Astrocyte of the hippocampus (primary cell): ENCODE measurements around the gene STMN3.

Source experiments
- DNase-seq: peaks from one replicate; pipeline ENCODE4 v3.0.0; 2011; ENCODE audit warnings: low read depth, low spot score

STMN3 gene

DNA sequence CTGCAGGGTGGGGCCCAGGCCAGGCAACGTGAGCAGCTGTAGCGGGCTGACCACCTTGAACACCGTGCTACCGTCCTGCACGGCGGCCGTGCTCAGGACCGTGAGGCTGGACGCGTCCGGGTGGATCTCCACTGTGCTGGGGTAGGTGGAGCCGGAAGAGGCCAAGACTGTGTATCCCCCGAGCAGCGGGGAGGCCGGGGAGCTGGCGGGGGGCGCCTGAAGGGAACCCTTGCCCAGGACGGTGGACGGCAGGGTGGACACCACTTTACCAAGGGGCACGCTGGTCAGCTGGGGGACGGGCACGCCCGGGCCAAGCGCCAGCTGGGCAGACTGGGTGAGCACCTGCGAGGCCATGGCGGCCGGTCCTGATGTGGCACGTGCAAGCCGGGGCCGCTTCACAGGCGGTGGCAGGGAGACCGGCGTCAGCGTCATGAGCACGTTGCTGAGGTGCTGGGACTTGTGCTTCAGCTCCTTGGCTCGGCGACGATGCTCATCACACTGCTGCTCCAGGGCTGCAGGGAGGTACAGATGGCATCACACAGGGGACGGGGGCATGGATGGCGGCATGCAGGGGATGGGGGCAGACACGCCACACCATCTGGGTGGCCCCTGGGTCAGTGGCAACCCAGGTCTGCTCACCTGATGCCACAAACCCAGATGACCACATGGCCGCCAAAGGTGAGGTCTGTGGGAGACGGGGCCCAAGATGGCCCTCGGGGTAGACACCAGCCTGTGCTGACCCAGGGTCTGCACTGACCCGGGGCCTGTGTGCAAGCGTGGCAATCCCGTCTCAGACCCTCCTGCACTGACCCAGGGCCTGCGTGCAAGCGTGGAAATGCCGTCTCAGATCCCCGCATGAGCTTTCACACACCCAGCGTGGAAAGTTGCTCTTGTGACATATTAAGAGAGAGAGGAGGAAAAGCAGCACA is 62.7 kb downstream of the STMN3 start:
- DNase-seq = no peak
